GM20431 (cell line): ENCODE data around the gene CELA1.
"Not testable (repeated sequence)": the region's sequence is repeated elsewhere in the genome, so short reads cannot be mapped to it uniquely, and the experiment has no call there.

Experiments used
- in situ Hi-C: fragments of 300-500 bp; cut with MseI, MboI; formaldehyde crosslinking; loops from one replicate; pipeline ENCODE4 v1.15.0; 2020; ENCODE audit warnings: low sequenced_read_pairs; ENCODE audit not compliant: unreplicated experiment

The CELA1 gene

GRCh38 chr12:51351913-51352532 lies 5.5 kb upstream of the CELA1 start:
- in situ Hi-C loops = no loop called here

- in situ Hi-C loops = loop anchor here (10.0 kb wide), 1 partner anchor 84 kb away; no protein-coding TSS in a partner anchor
Measured at GRCh38 chr12:51349026-51349425, 2.5 kb upstream of the CELA1 start.

- in situ Hi-C loops = loop anchor here (10.0 kb wide), 1 partner anchor 83 kb away; no protein-coding TSS in a partner anchor
Measured at GRCh38 chr12:51348116-51348515, 1.6 kb upstream of the CELA1 start.

- in situ Hi-C loops = loop anchor here (10.0 kb wide), 1 partner anchor 81 kb away; no protein-coding TSS in a partner anchor
Measured at GRCh38 chr12:51345681-51346080, 798 bp downstream of the CELA1 start.

- in situ Hi-C loops = loop anchor here (10.0 kb wide), 1 partner anchor 78 kb away; no protein-coding TSS in a partner anchor
Measured at GRCh38 chr12:51343201-51343600, 3.3 kb downstream of the CELA1 start.

GRCh38 chr12:51342416-51342815 lies 4.1 kb downstream of the CELA1 start:
- in situ Hi-C loops = loop anchor here (10.0 kb wide), 1 partner anchor 78 kb away; no protein-coding TSS in a partner anchor

GRCh38 chr12:51341251-51342007 lies 5.0 kb downstream of the CELA1 start:
- in situ Hi-C loops = loop anchor here (10.0 kb wide), 1 partner anchor 77 kb away; no protein-coding TSS in a partner anchor

GRCh38 chr12:51339750-51340149 lies 6.7 kb downstream of the CELA1 start:
- in situ Hi-C loops = loop anchor here (10.0 kb wide), 1 partner anchor 75 kb away; no protein-coding TSS in a partner anchor

- in situ Hi-C loops = not testable (repeated sequence)
Measured at GRCh38 chr12:51337336-51337735, 9.1 kb downstream of the CELA1 start.

- in situ Hi-C loops = no loop called here
Measured at GRCh38 chr12:51335931-51336330, 10.5 kb downstream of the CELA1 start.

- in situ Hi-C loops = no loop called here
Measured at GRCh38 chr12:51334764-51335163, 11.7 kb downstream of the CELA1 start.

- in situ Hi-C loops = no loop called here
Measured at GRCh38 chr12:51333536-51333935, 12.9 kb downstream of the CELA1 start.

- in situ Hi-C loops = no loop called here
Measured at GRCh38 chr12:51330186-51330585, 16.3 kb downstream of the CELA1 start.

- in situ Hi-C loops = no loop called here
Measured at GRCh38 chr12:51329742-51330141, 16.7 kb downstream of the CELA1 start.

GRCh38 chr12:51328587-51328986 lies 17.9 kb downstream of the CELA1 start:
- in situ Hi-C loops = no loop called here

- in situ Hi-C loops = no loop called here
Measured at GRCh38 chr12:51326698-51327439, 19.6 kb downstream of the CELA1 start.

- in situ Hi-C loops = no loop called here
Measured at GRCh38 chr12:51324953-51325352, 21.5 kb downstream of the CELA1 start.

- in situ Hi-C loops = no loop called here
Measured at GRCh38 chr12:51323966-51324895, 22.2 kb downstream of the CELA1 start, which contains the start of gene BIN2. Gene BIN2, minus strand, starts transcription at chr12:51324174. Its CDS starts 72 bp downstream, at chr12:51324102.

- in situ Hi-C loops = no loop called here
Measured at GRCh38 chr12:51323317-51323960, 23.0 kb downstream of the CELA1 start.
